Stimulated activated CD4-positive, alpha-beta T cell treated with anti-CD3 and anti-CD28 coated beads, Interleukin-15, amount 100 ng/mL, for 24 hours (primary cell): ENCODE measurements around the gene PRSS58.
A peak's percentile ranks its signal among the peaks of the same experiment; 100 is the strongest.

Experiments
- DNase-seq: peaks from one replicate; pipeline ENCODE4 v3.0.0-alpha.2; 2020

PRSS58 gene

GRCh38 chr7:142257958-142258357 lies at the start of gene PRSS58:
TSS of gene PRSS58 (minus strand) at chr7:142258058. CDS start at chr7:142257707, 351 bp downstream.
- no peak for DNase-seq

- no peak for DNase-seq
Observed at GRCh38 chr7:142307246-142307900, 49.5 kb upstream of the PRSS58 start.

GRCh38 chr7:142303650-142304049 lies 45.8 kb upstream of the PRSS58 start:
- DNase-seq: no peak

GRCh38 chr7:142301923-142302550 lies 44.2 kb upstream of the PRSS58 start:
- no peak for DNase-seq

- DNase-seq: no peak
Observed at GRCh38 chr7:142301299-142301698, 43.4 kb upstream of the PRSS58 start.

- DNase-seq: peak; percentile 60
Observed at GRCh38 chr7:142300689-142301088, 42.8 kb upstream of the PRSS58 start.

GRCh38 chr7:142299237-142299781 lies 41.5 kb upstream of the PRSS58 start:
- DNase-seq: no peak

- no peak for DNase-seq
Observed at GRCh38 chr7:142298627-142299026, 40.8 kb upstream of the PRSS58 start.

GRCh38 chr7:142298009-142298408 lies 40.2 kb upstream of the PRSS58 start:
- no peak for DNase-seq

GRCh38 chr7:142280263-142280662 lies 22.4 kb upstream of the PRSS58 start:
- DNase-seq: no peak

- no peak for DNase-seq
Observed at GRCh38 chr7:142279601-142280000, 21.7 kb upstream of the PRSS58 start.

- DNase-seq: no peak
Observed at GRCh38 chr7:142275028-142275427, 17.2 kb upstream of the PRSS58 start.

- no peak for DNase-seq
Observed at GRCh38 chr7:142272841-142273240, 15.0 kb upstream of the PRSS58 start.

GRCh38 chr7:142263598-142264380 lies 5.9 kb upstream of the PRSS58 start:
- DNase-seq: no peak

GRCh38 chr7:142250705-142251104 lies 7.2 kb downstream of the PRSS58 start:
- no peak for DNase-seq

- DNase-seq: no peak
Observed at GRCh38 chr7:142249918-142250317, 7.9 kb downstream of the PRSS58 start.

GRCh38 chr7:142248166-142249160 lies 9.4 kb downstream of the PRSS58 start:
- no peak for DNase-seq

GRCh38 chr7:142243823-142244222 lies 14.0 kb downstream of the PRSS58 start:
- no peak for DNase-seq

GRCh38 chr7:142240546-142240945 lies 17.3 kb downstream of the PRSS58 start:
- no peak for DNase-seq

GRCh38 chr7:142231716-142232115 lies 26.1 kb downstream of the PRSS58 start:
- peak; percentile 6 for DNase-seq

- no peak for DNase-seq
Observed at GRCh38 chr7:142228537-142229104, 29.2 kb downstream of the PRSS58 start.
